Transverse colon (tissue), 4 donors: ENCODE measurements around the gene PHF21A. TPM values are rescaled to one million over a fixed set of nuclear protein-coding genes. Genes with fewer than 3 reads are reported as not detected.

Experiments used
- DNase-seq: peaks from one replicate; pipeline ENCODE4 v3.0.0-alpha.2; 2019
- H3K27ac ChIP-seq, 4 donors: fragments of 200-600 bp; sonication (generic); 2 replicates each; pipeline ENCODE4 v1.5.1; 2016 to 2018; ENCODE audit warnings: inconsistent platforms in 4 of 4
- H3K27me3 ChIP-seq: fragments of 200-600 bp; sonication (generic); 2 replicates; pipeline ENCODE4 v1.5.1; 2017; ENCODE audit warnings: inconsistent platforms
- H3K36me3 ChIP-seq, 4 donors: fragments of 200-600 bp; sonication (generic); 2 replicates each; pipeline ENCODE4 v1.5.1; 2017 to 2019; ENCODE audit warnings: inconsistent platforms in 4 of 4
- H3K4me1 ChIP-seq, 4 donors: fragments of 200-600 bp; sonication (generic); 2 replicates each; pipeline ENCODE4 v1.5.1; 2017 to 2020; ENCODE audit warnings: inconsistent platforms in 4 of 4
- H3K4me3 ChIP-seq, 4 donors: fragments of 200-600 bp; sonication (generic); 1 replicate in 1 of 4; 2 replicates in 3 of 4; pipeline versions ENCODE4 v1.5.1 to v1.6.1; 2017 to 2019; ENCODE audit warnings: inconsistent platforms in 4 of 4
- H3K9me3 ChIP-seq, 2 donors: fragments of 200-600 bp; sonication (generic); 2 replicates each; pipeline ENCODE4 v1.5.1; 2017 to 2019; ENCODE audit warnings: inconsistent platforms in 2 of 2
- EP300 ChIP-seq: sonication (generic); formaldehyde crosslinking; IDR thresholded peaks from one replicate; pipeline ENCODE4 v1.6.1; 2017; ENCODE audit warnings: antibody characterized with exemption, low read depth
- POLR2A ChIP-seq: fragments of 450-650 bp; IDR thresholded peaks from one replicate; pipeline ENCODE4 v1.6.1; 2016; ENCODE audit warnings: antibody characterized with exemption, mild to moderate bottlenecking, moderate library complexity
- POLR2AphosphoS5 ChIP-seq, 3 donors: sonication (generic); formaldehyde crosslinking; IDR thresholded peaks; one replicate each; pipeline ENCODE4 v1.6.1; 2016; ENCODE audit warnings: antibody characterized with exemption in 3 of 3
- WGBS, 2 donors: methylation state at CpG; one replicate each; pipeline ENCODE4 v1.1.5; 2018; ENCODE audit warnings: low coverage in 1 of 2; 5-methylcytosine and 5-hydroxymethylcytosine counted together
- in situ Hi-C, 4 donors: fragments of 200-750 bp; cut with MboI; loops; one replicate each; pipeline versions ENCODE4 v1.15.0 to v1.15.1; 2017; ENCODE audit warnings: low sequenced_read_pairs in 3 of 4, low pct_ligation_motif_present in 1 of 4, low pct_unique_long_range_greater_than_20kb in 1 of 4
- intact Hi-C: fragments of 100-400 bp; cut with DNase I; formaldehyde crosslinking; loops from one replicate; pipeline ENCODE4 v1.15.1; 2023; ENCODE audit warnings: low total_unique reads
- total RNA-seq, 4 donors: library from RNA; depleted of rRNA; stranded (reverse); fragments of >200 nt; gene quantifications; one replicate each; pipeline ENCODE4 v1.1.0, GENCODE V29; 2016
- TF ChIP-seq, protein P1 (sequence below), 5 experiments: fragments of 200-600 bp in 3 of 5; fragments of 450-650 bp in 2 of 5; sonication (generic) in 3 of 5; IDR thresholded peaks; 1 replicate in 2 of 5; 2 replicates in 3 of 5; pipeline ENCODE4 v1.5.1; 2016 to 2017; ENCODE audit warnings: antibody characterized with exemption in 5 of 5, inconsistent platforms in 3 of 5, mild to moderate bottlenecking in 2 of 5, moderate library complexity in 1 of 5

PHF21A gene
- total RNA-seq, 4 donors from 2014 or later, result 18.6 to 57.2 (median 40.2) TPM

DNA sequence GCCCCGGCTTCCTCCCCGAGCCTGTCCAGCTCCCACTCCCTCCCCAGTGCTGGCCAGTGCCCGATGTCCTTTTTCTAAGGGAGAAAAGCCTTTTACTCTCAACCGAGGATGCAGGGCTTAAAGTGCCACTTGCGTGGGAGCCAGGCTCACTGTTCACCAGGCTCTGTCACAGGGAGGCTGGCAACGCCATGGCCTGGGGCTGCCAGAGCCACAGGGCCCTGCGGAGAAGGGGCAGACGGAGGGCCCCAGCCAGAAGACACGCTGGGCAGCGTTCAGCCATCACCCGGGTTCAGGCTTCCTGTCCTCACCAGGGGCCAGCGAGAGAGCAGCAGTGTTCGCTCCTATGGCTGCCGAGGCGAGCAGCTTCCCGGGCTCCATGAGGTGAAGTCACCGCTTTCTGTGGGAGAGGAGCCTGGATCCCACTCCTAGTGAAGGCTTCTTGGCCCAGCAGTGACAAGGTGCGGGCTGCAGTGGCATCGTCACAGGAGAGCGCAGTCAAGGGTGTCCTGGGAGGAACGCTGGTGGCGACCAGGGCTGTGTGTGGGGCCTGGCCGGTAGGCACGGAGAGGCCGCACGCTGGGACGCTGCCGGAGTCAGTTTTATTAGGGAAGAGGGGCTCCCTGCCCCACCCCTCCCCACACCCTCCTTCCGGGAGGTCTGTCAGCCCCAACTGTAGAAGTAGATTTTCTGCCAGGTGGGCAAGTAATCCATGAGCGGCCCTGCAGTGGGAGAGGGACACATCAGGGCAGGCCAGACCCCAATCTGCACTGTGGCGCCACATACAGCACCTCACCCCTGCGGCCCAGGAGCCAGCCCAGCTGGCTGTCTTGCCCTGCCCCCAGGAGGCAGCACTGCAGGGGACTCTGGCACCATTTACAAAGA lies 211.4 kb downstream of the PHF21A start:
- no peaks in the 10 kb centered on the region for H3K27me3 ChIP-seq
- 92% methylated on average over 28 of the region's 32 CpGs; no CpG with 5 or more reads in 1 of the 2 donors for WGBS, 2 donors
- DNase-seq, result no peak
- no peaks in the 10 kb centered on the region for H3K9me3 ChIP-seq
- peaks cover 0 to 9% (median 2%) of the 10 kb centered on the region in 4 donors for H3K4me1 ChIP-seq
- in situ Hi-C loops (loop anchor here in 1 of 4 donors (10.0 kb wide), 1 partner anchor 55 kb away; no protein-coding TSS in a partner anchor), intact Hi-C loops (no loop called here)
- no peak overlapping the region for H3K27ac ChIP-seq
- no peak for TF ChIP-seq POLR2A
- no peak for TF ChIP-seq POLR2AphosphoS5 (IDR thresholded peaks at IDR 0.05)
- TF ChIP-seq, protein P1, sequence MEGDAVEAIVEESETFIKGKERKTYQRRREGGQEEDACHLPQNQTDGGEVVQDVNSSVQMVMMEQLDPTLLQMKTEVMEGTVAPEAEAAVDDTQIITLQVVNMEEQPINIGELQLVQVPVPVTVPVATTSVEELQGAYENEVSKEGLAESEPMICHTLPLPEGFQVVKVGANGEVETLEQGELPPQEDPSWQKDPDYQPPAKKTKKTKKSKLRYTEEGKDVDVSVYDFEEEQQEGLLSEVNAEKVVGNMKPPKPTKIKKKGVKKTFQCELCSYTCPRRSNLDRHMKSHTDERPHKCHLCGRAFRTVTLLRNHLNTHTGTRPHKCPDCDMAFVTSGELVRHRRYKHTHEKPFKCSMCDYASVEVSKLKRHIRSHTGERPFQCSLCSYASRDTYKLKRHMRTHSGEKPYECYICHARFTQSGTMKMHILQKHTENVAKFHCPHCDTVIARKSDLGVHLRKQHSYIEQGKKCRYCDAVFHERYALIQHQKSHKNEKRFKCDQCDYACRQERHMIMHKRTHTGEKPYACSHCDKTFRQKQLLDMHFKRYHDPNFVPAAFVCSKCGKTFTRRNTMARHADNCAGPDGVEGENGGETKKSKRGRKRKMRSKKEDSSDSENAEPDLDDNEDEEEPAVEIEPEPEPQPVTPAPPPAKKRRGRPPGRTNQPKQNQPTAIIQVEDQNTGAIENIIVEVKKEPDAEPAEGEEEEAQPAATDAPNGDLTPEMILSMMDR (IDR thresholded peaks at IDR 0.05), result no peak
- no peak for TF ChIP-seq EP300
- H3K4me3 ChIP-seq, result no peak overlapping the region
- peaks cover 0 to 27% (median 11%) of the 10 kb centered on the region in 4 donors for H3K36me3 ChIP-seq

DNA sequence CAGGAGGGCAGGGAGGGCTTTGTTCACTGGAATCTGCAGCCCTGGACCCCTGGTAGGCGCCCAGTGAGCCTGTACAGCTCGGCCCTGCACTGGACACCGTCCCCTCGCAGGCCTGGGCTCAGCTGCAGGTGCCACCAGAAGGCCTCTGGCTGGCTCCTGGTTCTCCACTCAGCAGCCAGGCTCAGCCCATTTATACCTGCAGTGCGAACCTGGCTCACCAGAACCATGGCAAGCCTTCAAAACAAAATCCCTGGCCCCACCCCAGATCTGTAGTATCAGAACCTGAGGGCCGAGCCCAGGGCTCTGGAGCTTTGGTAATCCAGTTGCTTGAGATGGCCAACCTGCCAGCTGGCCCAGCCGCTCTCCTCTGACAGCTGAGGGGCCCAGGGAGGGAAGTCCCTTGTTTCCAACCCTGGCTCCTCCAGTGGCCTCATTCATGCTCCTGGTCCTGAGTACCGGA lies 213.3 kb downstream of the PHF21A start:
- no peak for DNase-seq
- in situ Hi-C loops, result no loop called here
- intact Hi-C loops, result no loop called here
- Histone ChIP-seq H3K27me3 (no peaks in the 10 kb centered on the region), H3K4me1 (peaks cover 0 to 9% (median 2%) of the 10 kb centered on the region in 4 donors), H3K36me3 (peaks cover 0 to 10% (median 4%) of the 10 kb centered on the region in 4 donors), H3K27ac (no peak overlapping the region), H3K4me3 (no peak overlapping the region), H3K9me3 (no peaks in the 10 kb centered on the region)
- TF ChIP-seq EP300 (no peak), POLR2A (no peak), POLR2AphosphoS5 (IDR thresholded peaks at IDR 0.05) (no peak)
- TF ChIP-seq, protein P1 (IDR thresholded peaks at IDR 0.05), result no peak
- 72 to 80% methylated on average over 1 to 7 of the region's 8 CpGs for WGBS, 2 donors

DNA sequence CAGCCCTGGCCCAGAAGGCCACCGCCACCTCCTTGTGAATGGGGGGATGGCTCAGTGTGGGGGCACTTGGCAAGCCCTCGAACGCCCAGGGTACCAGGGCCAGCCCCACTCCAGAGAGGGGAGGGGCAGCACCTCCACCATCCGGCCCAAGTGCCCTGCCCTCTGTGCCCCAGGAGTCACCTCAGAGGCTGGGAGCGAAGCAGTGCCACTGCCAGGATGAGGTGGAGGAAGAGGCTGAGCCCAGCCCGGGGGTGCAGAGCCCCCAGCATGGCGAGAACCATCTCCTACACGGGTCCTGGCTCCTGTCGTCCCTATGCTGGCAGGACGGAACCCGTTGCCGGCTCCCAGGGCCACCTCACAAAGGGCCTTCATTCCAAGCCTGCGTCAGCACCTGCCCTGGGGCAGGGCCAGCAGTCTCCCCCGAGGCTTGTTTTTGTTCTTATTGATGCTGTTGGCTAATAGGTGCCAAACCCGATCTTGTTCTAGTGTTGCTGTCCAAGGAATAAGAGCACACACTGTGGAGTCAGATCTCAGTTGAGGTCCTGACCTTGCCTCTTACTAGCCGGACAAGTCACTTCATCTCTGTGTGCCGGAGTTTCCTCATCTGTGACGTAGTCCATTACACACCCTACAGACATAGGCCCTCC lies 214.2 kb downstream of the PHF21A start, which contains the start of gene FREY1:
Gene FREY1, minus strand, starts transcription at position 307 of the 647 bp plus-strand sequence. Its CDS starts 26 bp downstream, at position 281.
- no peak for DNase-seq
- in situ Hi-C loops (no loop called here), intact Hi-C loops (no loop called here)
- no peaks in the 10 kb centered on the region for H3K9me3 ChIP-seq
- WGBS, 2 donors, result 63% methylated on average over 10 of the region's 18 CpGs; no CpG with 5 or more reads in 1 of the 2 donors
- peaks cover 0 to 3% (median 2%) of the 10 kb centered on the region in 4 donors for H3K36me3 ChIP-seq
- H3K27me3 ChIP-seq, result no peaks in the 10 kb centered on the region
- no peak within 1 kb of the TSS for H3K4me3 ChIP-seq
- H3K27ac ChIP-seq, result no peak within 1 kb of the TSS
- TF ChIP-seq POLR2A (no peak), POLR2AphosphoS5 (IDR thresholded peaks at IDR 0.05) (no peak), EP300 (no peak)
- TF ChIP-seq, protein P1 (IDR thresholded peaks at IDR 0.05), result no peak
- peaks cover 0 to 9% (median 2%) of the 10 kb centered on the region in 4 donors for H3K4me1 ChIP-seq
